Naive thymus-derived CD8-positive, alpha-beta T cell (primary cell): ENCODE results near the gene PRKAG3. TPM values are rescaled to one million over a fixed set of nuclear protein-coding genes. Genes with fewer than 3 reads are reported as not detected.

Source experiments
- ATAC-seq, 2 donors: fragments of 150-1000 bp; cut with Tn5 transposase in 1 of 2; sonication (Bioruptor Pico), chemical (Tn5 transposase) in 1 of 2; 1 replicate in 1 of 2; 2 replicates in 1 of 2; pipeline ENCODE4 v1.10.0; 2021; ENCODE audit warnings: mild to moderate bottlenecking in 2 of 2, moderate library complexity in 2 of 2
- POLR2A ChIA-PET: fragments of 350-600 bp; sonication (Branson Sonifier 250); formaldehyde crosslinking; loops from one replicate; lab custom pipeline; 2021; ENCODE audit warnings: antibody characterized with exemption; lab: Charles Lee
- DNase-seq, 10 donors: peaks; one replicate each; pipeline versions ENCODE4 v3.0.0 to v3.0.0-alpha.2; 2020 to 2022
- H3K27ac Mint-ChIP-seq, 10 donors: one replicate each; pipeline ENCODE4 v1.8.0; 2020 to 2022; ENCODE audit warnings: mild to moderate bottlenecking in 10 of 10, mixed read lengths in 10 of 10, moderate library complexity in 4 of 10, inconsistent platforms in 1 of 10
- H3K27me3 Mint-ChIP-seq, 5 donors: one replicate each; pipeline ENCODE4 v1.8.0; 2021 to 2022; ENCODE audit warnings: mixed read lengths in 5 of 5
- H3K36me3 Mint-ChIP-seq, 3 donors: one replicate each; pipeline ENCODE4 v1.8.0; 2020 to 2022; ENCODE audit warnings: mixed read lengths in 3 of 3, mild to moderate bottlenecking in 2 of 3, inconsistent platforms in 1 of 3
- H3K4me1 Mint-ChIP-seq, 4 donors: one replicate each; pipeline ENCODE4 v1.8.0; 2021 to 2022; ENCODE audit warnings: mixed read lengths in 4 of 4
- H3K4me3 Mint-ChIP-seq, 10 donors: one replicate each; pipeline ENCODE4 v1.8.0; 2020 to 2022; ENCODE audit warnings: mild to moderate bottlenecking in 10 of 10, mixed read lengths in 10 of 10, moderate library complexity in 6 of 10, inconsistent platforms in 1 of 10
- H3K9me3 Mint-ChIP-seq, 9 donors: one replicate each; pipeline ENCODE4 v1.8.0; 2020 to 2022; ENCODE audit warnings: mixed read lengths in 9 of 9, mild to moderate bottlenecking in 3 of 9, inconsistent platforms in 1 of 9, moderate library complexity in 1 of 9
- polyA plus RNA-seq, 3 donors: library from polyadenylated mRNA; unstranded; fragments of 300-500 nt; fragmentation: Illumina TruSeq; gene quantifications; one replicate each; pipeline ENCODE4 v1.2.3, GENCODE V29; 2021
- total RNA-seq, 8 experiments: library from RNA in 2 of 8; stranded (reverse) in 2 of 8; gene quantifications; one replicate each; pipeline ENCODE4 v1.2.3 and lab custom pipeline; 2021 to 2026

The PRKAG3 gene
- total and polyA plus RNA-seq, 5 experiments from 2014 or later: not detected

DNA sequence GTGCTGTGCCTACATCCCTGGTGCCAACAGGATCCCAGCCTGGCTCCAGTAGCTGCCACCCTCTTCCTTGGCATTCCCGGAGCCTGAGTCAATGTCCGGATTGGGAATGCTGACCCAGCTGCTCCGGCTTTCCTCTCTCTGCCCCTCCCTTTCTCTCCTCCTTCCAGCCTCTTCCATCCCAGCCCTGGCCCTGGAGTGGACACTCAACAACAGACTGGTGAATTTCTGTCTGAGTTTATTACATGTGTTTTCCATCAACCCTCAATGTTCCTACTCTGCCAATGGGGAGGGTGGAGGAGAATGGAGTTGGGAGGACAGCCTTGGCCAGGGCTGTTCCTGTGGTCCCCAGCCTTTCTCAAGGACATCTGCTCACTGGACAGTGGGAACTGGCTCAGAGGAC lies 917 bp upstream of the PRKAG3 start:
- ATAC-seq (no peak), DNase-seq (no peak)
- Mint-ChIP-seq H3K27me3 (peaks cover 17 to 76% (median 43%) of the 10 kb centered on the region in 5 donors), H3K4me1 (no peaks in the 10 kb centered on the region), H3K4me3 (no peak overlapping the region), H3K36me3 (peaks cover 0 to 11% (median 5%) of the 10 kb centered on the region in 3 donors), H3K9me3 (peaks cover 2 to 15% (median 7%) of the 10 kb centered on the region in 9 donors), H3K27ac (no peak overlapping the region)
- POLR2A ChIA-PET: no interaction called here

DNA sequence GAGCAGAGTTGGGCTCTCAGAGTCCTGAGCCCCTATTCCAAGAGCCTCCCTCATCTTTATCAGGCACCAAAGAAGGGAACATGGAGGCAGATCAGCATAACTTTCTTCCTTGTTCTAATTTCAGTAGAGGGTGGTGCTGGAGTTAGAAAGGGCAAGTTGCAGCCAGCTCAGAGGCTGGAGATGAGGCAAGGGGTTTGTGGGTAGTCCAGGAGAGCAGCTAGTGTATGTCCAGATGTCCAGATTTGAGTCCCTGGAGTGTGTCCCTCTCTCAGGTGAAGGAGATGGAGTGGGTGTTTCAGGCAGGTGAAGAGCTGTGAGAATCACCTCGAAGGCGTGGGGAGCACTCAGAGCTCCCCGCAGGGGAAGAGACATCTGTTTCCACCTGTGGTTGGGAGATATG lies 478 bp upstream of the PRKAG3 start:
- ATAC-seq (no peak), DNase-seq (no peak)
- H3K4me3 Mint-ChIP-seq: no peak overlapping the region
- peaks cover 0 to 7% (median 1%) of the 10 kb centered on the region in 3 donors for H3K36me3 Mint-ChIP-seq
- peaks cover 15 to 76% (median 44%) of the 10 kb centered on the region in 5 donors for H3K27me3 Mint-ChIP-seq
- peaks cover 0 to 10% (median 4%) of the 10 kb centered on the region in 9 donors for H3K9me3 Mint-ChIP-seq
- POLR2A ChIA-PET: no interaction called here
- no peak overlapping the region for H3K27ac Mint-ChIP-seq
- H3K4me1 Mint-ChIP-seq: no peaks in the 10 kb centered on the region

- H3K27ac Mint-ChIP-seq: no peak overlapping the region
- peaks cover 0 to 2% (median 0%) of the 10 kb centered on the region in 9 donors for H3K9me3 Mint-ChIP-seq
- ATAC-seq (no peak), DNase-seq (no peak)
- POLR2A ChIA-PET: no interaction called here
- H3K4me3 Mint-ChIP-seq: no peak overlapping the region
- H3K36me3 Mint-ChIP-seq: peaks cover 0 to 4% (median 0%) of the 10 kb centered on the region in 3 donors
- H3K4me1 Mint-ChIP-seq: no peaks in the 10 kb centered on the region
- peaks cover 15 to 68% (median 46%) of the 10 kb centered on the region in 5 donors for H3K27me3 Mint-ChIP-seq
Measured at GRCh38 chr2:218830526-218831306, 887 bp downstream of the PRKAG3 start.

- DNase-seq (no peak), ATAC-seq (no peak)
- H3K36me3 Mint-ChIP-seq: peaks cover 0 to 4% (median 0%) of the 10 kb centered on the region in 3 donors
- peaks cover 0 to 1% (median 0%) of the 10 kb centered on the region in 9 donors for H3K9me3 Mint-ChIP-seq
- H3K27ac Mint-ChIP-seq: no peak overlapping the region
- POLR2A ChIA-PET: no interaction called here
- H3K4me3 Mint-ChIP-seq: no peak overlapping the region
- peaks cover 15 to 61% (median 45%) of the 10 kb centered on the region in 5 donors for H3K27me3 Mint-ChIP-seq
- H3K4me1 Mint-ChIP-seq: no peaks in the 10 kb centered on the region
Measured at GRCh38 chr2:218829868-218830451, 1.6 kb downstream of the PRKAG3 start.

GRCh38 chr2:218828477-218828778 lies 3.2 kb downstream of the PRKAG3 start:
- Mint-ChIP-seq H3K27ac (no peak overlapping the region), H3K27me3 (peaks cover 14 to 53% (median 43%) of the 10 kb centered on the region in 5 donors), H3K4me3 (no peak overlapping the region), H3K4me1 (no peaks in the 10 kb centered on the region), H3K36me3 (peaks cover 0 to 4% (median 0%) of the 10 kb centered on the region in 3 donors), H3K9me3 (no peaks in the 10 kb centered on the region)
- DNase-seq: no peak
- POLR2A ChIA-PET: no interaction called here
- no peak for ATAC-seq

- DNase-seq: no peak
- H3K36me3 Mint-ChIP-seq: peaks cover 0 to 4% (median 0%) of the 10 kb centered on the region in 3 donors
- H3K27me3 Mint-ChIP-seq: peaks cover 14 to 48% (median 38%) of the 10 kb centered on the region in 5 donors
- ATAC-seq: no peak
- POLR2A ChIA-PET: no interaction called here
- H3K4me1 Mint-ChIP-seq: no peaks in the 10 kb centered on the region
- H3K27ac Mint-ChIP-seq: no peak overlapping the region
- no peaks in the 10 kb centered on the region for H3K9me3 Mint-ChIP-seq
- H3K4me3 Mint-ChIP-seq: no peak overlapping the region
Measured at GRCh38 chr2:218827701-218828476, 3.7 kb downstream of the PRKAG3 start.

- ATAC-seq (no peak), DNase-seq (no peak)
- peaks cover 0 to 4% (median 0%) of the 10 kb centered on the region in 3 donors for H3K36me3 Mint-ChIP-seq
- POLR2A ChIA-PET: no interaction called here
- H3K27me3 Mint-ChIP-seq: peaks cover 10 to 37% (median 34%) of the 10 kb centered on the region in 5 donors
- H3K9me3 Mint-ChIP-seq: no peaks in the 10 kb centered on the region
- no peaks in the 10 kb centered on the region for H3K4me1 Mint-ChIP-seq
- peak overlapping the region in 1 of 10 donors; percentile 5 for H3K27ac Mint-ChIP-seq
- no peak overlapping the region for H3K4me3 Mint-ChIP-seq
Measured at GRCh38 chr2:218826791-218827190, 4.8 kb downstream of the PRKAG3 start.

DNA sequence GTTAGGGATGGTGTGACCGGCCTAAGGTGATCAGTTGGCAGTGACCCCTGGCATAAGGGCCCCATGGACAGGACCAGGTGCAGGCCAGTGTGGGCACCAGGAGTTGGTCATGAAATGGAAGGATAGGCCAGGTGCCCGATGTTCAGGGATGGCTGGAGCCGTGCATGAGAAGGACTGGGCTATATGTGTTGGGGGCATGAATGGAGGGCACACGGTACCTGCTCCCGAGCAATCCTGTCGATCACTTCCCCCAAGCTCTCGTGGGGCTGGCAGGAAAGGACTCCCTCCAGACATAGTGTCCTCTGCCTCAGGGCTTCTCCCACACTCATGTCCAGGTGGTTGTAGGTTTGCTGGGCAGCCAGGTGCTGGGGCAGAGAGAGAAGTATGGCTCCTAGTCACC lies 7.6 kb downstream of the PRKAG3 start:
- Mint-ChIP-seq H3K4me1 (peaks cover 0 to 2% (median 0%) of the 10 kb centered on the region in 4 donors), H3K27ac (no peak overlapping the region), H3K9me3 (no peaks in the 10 kb centered on the region), H3K36me3 (no peaks in the 10 kb centered on the region), H3K27me3 (peaks cover 0 to 39% (median 21%) of the 10 kb centered on the region in 5 donors), H3K4me3 (no peak overlapping the region)
- POLR2A ChIA-PET: no interaction called here
- DNase-seq (no peak), ATAC-seq (no peak)

DNA sequence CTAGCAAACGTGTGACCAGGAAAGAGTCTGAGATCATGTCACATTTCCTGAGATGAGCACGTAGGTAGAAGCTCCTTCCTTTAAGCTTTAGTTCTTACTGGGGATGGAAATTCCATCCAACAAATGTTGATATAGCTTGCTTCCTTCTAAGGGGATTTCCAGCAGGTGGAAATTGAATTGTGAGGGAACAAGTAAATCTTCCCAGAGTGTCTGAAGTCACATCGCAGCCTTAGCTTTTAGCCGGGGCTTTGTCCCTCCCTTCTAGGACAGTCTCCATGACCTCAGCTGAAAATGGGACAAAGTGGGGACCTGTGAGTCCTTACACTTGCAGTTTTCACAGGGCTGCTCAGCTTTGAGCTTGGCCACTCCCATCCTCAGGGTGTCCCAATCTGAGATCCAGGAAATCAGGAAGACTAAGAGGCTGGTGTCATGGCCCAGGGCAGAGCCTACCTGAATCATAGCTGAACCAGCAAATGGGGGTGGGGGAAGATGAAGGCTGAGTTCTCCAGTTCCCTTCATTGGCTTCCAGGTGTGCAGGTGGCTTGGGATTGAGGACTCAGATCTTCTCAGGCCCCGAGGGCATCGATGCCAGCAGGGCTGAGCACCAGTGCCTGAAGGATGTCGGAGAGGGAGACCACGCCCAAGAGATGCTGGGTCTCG lies 8.3 kb downstream of the PRKAG3 start:
- ATAC-seq (no peak), DNase-seq (no peak)
- POLR2A ChIA-PET: no interaction called here
- Mint-ChIP-seq H3K27me3 (peaks cover 0 to 39% (median 16%) of the 10 kb centered on the region in 5 donors), H3K27ac (no peak overlapping the region), H3K9me3 (no peaks in the 10 kb centered on the region), H3K4me1 (peaks cover 0 to 2% (median 0%) of the 10 kb centered on the region in 4 donors), H3K36me3 (no peaks in the 10 kb centered on the region), H3K4me3 (no peak overlapping the region)

DNA sequence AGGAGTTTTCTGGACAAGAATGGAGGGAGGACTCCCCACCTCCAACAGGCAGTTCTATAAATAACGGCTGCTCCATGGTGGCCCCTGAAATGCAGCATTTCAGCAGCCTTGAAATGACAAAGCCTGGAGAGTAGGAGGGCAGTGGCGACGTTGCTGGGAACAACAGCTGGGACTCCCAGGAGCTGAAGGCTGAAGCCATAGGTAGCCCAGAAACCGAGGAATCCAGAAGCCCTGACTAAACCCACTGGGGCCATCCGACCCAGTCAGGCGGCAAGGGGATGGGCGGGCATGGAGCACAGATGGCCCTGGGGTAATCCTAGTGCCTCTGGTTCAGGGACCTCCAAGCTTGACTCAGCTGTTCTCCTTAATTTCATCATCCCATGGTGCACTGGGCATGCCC lies 9.0 kb downstream of the PRKAG3 start:
- no peak for ATAC-seq
- POLR2A ChIA-PET: no interaction called here
- no peak overlapping the region for H3K27ac Mint-ChIP-seq

GRCh38 chr2:218821605-218822211 lies 9.9 kb downstream of the PRKAG3 start:
- POLR2A ChIA-PET: no interaction called here
- H3K9me3 Mint-ChIP-seq: no peaks in the 10 kb centered on the region
- ATAC-seq (no peak), DNase-seq (no peak)
- no peak overlapping the region for H3K27ac Mint-ChIP-seq
- no peaks in the 10 kb centered on the region for H3K36me3 Mint-ChIP-seq
- no peak overlapping the region for H3K4me3 Mint-ChIP-seq
- peaks cover 0 to 2% (median 0%) of the 10 kb centered on the region in 4 donors for H3K4me1 Mint-ChIP-seq
- H3K27me3 Mint-ChIP-seq: peaks cover 0 to 23% (median 17%) of the 10 kb centered on the region in 5 donors

More for the DNA sequence above, 9.0 kb downstream of the PRKAG3 start:
- Mint-ChIP-seq H3K36me3 (no peaks in the 10 kb centered on the region), H3K4me3 (no peak overlapping the region), H3K27me3 (peaks cover 0 to 32% (median 13%) of the 10 kb centered on the region in 5 donors), H3K9me3 (no peaks in the 10 kb centered on the region), H3K4me1 (peaks cover 0 to 2% (median 0%) of the 10 kb centered on the region in 4 donors)
- DNase-seq: no peak

GRCh38 chr2:218820746-218821369 lies 10.7 kb downstream of the PRKAG3 start:
- POLR2A ChIA-PET: no interaction called here
- Mint-ChIP-seq H3K4me1 (peaks cover 0 to 2% (median 0%) of the 10 kb centered on the region in 4 donors), H3K27me3 (peaks cover 0 to 19% (median 18%) of the 10 kb centered on the region in 5 donors), H3K27ac (no peak overlapping the region), H3K9me3 (no peaks in the 10 kb centered on the region), H3K36me3 (no peaks in the 10 kb centered on the region), H3K4me3 (no peak overlapping the region)
- DNase-seq (no peak), ATAC-seq (no peak)
